ENCODE data around the gene DNAJB6. TPM values are rescaled to one million over a fixed set of nuclear protein-coding genes. Genes with fewer than 3 reads are reported as not detected.

The DNAJB6 gene
- total and polyA plus RNA-seq, 12 donors: 38.4 to 195 (median 80.4) TPM

DNA sequence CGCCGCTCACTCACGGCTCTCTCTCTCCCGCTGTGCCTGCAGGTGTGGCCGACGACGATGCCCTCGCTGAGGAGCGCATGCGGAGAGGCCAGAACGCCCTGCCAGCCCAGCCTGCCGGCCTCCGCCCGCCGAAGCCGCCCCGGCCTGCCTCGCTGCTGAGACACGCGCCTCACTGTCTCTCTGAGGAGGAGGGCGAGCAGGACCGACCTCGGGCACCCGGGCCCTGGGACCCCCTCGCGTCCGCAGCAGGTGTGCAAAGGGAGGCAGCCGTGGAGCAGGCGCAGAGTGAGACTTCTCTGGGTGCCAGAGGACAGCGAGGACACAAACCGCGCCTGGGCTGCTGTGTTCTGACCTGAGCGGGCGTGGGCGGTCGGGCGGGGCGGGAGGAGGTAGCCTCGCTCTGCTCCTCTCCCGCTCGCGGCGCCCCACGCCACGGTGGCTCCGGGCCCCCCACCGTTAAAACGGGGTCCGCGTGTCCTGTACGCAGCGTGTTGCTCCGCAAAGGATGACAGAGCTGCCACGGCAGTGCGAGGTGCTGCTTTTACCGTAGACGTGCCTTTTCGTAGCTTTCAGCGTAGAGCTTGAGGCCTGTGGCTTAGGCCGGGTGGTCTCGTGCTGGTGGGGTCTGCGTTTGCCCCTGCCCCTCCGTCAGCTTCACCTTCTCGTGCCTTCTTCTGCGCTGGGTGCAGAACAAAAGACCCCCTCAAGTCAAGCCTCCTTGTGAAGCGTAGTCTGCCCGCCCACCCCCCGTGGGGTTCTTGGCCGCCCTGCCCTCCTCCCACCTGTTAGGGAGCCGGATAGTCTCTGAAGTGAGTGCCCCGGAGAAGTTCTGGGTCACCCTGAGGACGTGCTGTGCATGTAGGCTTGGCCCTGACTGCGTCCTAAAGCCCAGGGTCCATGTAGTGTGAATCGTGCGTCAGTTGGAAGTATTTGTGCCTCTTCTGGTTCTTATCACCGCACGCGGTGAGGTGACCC lies 73.2 kb downstream of the DNAJB6 start:
- H3K9me3 ChIP-seq (replicated peaks in 1 of 3): no peaks in the 10 kb centered on the region
- no peak overlapping the region for H3K27ac ChIP-seq
- no peak for TF ChIP-seq POLR2A (IDR thresholded peaks at IDR 0.05)
- TF ChIP-seq, protein P1, sequence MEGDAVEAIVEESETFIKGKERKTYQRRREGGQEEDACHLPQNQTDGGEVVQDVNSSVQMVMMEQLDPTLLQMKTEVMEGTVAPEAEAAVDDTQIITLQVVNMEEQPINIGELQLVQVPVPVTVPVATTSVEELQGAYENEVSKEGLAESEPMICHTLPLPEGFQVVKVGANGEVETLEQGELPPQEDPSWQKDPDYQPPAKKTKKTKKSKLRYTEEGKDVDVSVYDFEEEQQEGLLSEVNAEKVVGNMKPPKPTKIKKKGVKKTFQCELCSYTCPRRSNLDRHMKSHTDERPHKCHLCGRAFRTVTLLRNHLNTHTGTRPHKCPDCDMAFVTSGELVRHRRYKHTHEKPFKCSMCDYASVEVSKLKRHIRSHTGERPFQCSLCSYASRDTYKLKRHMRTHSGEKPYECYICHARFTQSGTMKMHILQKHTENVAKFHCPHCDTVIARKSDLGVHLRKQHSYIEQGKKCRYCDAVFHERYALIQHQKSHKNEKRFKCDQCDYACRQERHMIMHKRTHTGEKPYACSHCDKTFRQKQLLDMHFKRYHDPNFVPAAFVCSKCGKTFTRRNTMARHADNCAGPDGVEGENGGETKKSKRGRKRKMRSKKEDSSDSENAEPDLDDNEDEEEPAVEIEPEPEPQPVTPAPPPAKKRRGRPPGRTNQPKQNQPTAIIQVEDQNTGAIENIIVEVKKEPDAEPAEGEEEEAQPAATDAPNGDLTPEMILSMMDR (IDR thresholded peaks at IDR 0.05): no peak
- H3K36me3 ChIP-seq (replicated peaks in 1 of 2): peaks cover 0 to 16% of the 10 kb centered on the region in 2 donors
- no peak for DNase-seq
- intact Hi-C loops (cut with DNase I): no loop called here
- H3K4me3 ChIP-seq: no peak overlapping the region
- WGBS, 4 donors: 95 to 98% (median 97%) methylated on average over 55 to 78 of the region's 78 CpGs
- peaks cover 4 to 13% of the 10 kb centered on the region in 2 donors for H3K4me1 ChIP-seq (replicated peaks in 1 of 2)
- H3K27me3 ChIP-seq: no peaks in the 10 kb centered on the region

DNA sequence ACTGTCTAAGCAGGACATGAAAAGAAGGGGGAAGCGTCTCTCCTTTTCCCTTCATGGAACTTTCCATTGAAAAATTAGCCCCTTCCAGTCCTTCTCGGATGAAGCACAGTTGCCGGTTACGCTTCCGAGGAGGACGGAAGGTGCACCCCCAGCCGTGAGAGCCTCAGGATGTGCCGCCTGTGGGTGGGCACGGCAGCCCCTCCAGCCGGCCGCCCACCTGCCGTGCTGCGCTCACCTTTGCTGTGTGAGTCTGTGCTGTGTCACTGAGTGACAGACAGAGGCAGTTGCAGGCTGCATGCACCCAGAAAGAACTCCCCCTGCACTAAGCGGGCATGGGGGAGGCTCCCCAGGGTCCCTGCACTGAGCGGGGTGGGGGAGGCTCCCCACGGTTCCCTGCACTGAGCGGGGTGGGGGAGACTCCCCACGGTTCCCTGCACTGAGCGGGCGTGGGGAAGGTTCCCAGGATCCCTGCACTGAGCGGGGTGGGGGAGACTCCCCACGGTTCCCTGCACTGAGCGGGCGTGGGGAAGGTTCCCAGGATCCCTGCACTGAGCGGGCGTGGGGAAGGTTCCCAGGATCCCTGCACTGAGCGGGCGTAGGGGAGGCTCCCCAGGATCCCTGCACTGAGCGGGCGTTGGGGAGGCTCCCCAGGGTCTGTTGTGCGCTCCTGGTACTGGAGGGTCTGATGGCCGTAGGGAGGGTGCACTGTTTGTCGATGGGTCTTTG lies 74.2 kb downstream of the DNAJB6 start:
- Histone ChIP-seq H3K27ac (no peak overlapping the region), H3K36me3 (replicated peaks in 1 of 2) (peaks cover 0 to 17% of the 10 kb centered on the region in 2 donors), H3K4me1 (replicated peaks in 1 of 2) (peaks cover 0 to 4% of the 10 kb centered on the region in 2 donors), H3K27me3 (no peaks in the 10 kb centered on the region), H3K4me3 (no peak overlapping the region), H3K9me3 (replicated peaks in 1 of 3) (no peaks in the 10 kb centered on the region)
- intact Hi-C loops (cut with DNase I): no loop called here
- no peak for TF ChIP-seq POLR2A (IDR thresholded peaks at IDR 0.05)
- TF ChIP-seq, protein P1 (IDR thresholded peaks at IDR 0.05): no peak
- 92 to 100% (median 96%) methylated on average over 1 to 33 of the region's 33 CpGs for WGBS, 4 donors
- no peak for DNase-seq

DNA sequence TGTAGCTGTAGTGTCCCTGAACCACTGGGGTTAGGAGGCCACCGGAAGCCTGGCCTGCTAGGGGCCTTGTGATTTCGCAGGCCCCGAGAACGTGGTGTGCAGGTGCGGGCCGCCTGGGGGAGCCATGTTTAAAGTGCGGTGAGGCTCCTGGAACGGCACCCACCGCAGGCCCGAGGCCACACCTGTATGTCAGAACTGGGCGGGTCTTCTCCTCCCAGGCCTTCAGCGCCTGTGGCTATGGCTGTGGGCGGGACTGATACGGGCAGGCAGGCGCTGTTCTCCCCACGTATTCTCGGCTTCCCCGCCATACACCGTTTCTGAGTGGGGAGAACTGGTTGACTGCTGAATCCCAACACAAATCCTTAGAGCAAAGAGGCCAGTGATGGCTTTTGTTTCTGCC lies 74.8 kb downstream of the DNAJB6 start:
- no peaks in the 10 kb centered on the region for H3K27me3 ChIP-seq
- DNase-seq: no peak
- no peaks in the 10 kb centered on the region for H3K4me1 ChIP-seq (replicated peaks in 1 of 2)
- WGBS, 4 donors: 82 to 91% (median 89%) methylated on average over 7 to 19 of the region's 19 CpGs
- no peaks in the 10 kb centered on the region for H3K9me3 ChIP-seq (replicated peaks in 1 of 3)
- TF ChIP-seq, protein P1 (IDR thresholded peaks at IDR 0.05): no peak
- TF ChIP-seq POLR2A (IDR thresholded peaks at IDR 0.05): no peak
- no peak overlapping the region for H3K4me3 ChIP-seq
- H3K27ac ChIP-seq: no peak overlapping the region
- peaks cover 0 to 23% of the 10 kb centered on the region in 2 donors for H3K36me3 ChIP-seq (replicated peaks in 1 of 2)
- intact Hi-C loops (cut with DNase I): no loop called here

GRCh38 chr7:157412021-157412443 lies 75.2 kb downstream of the DNAJB6 start:
- TF ChIP-seq, protein P1 (IDR thresholded peaks at IDR 0.05): no peak
- TF ChIP-seq POLR2A (IDR thresholded peaks at IDR 0.05): no peak
- H3K9me3 ChIP-seq (replicated peaks in 1 of 3): no peaks in the 10 kb centered on the region
- DNase-seq: no peak
- intact Hi-C loops (cut with DNase I): no loop called here
- H3K4me3 ChIP-seq: no peak overlapping the region
- H3K4me1 ChIP-seq (replicated peaks in 1 of 2): no peaks in the 10 kb centered on the region
- H3K27me3 ChIP-seq: no peaks in the 10 kb centered on the region
- H3K27ac ChIP-seq: no peak overlapping the region
- WGBS, 4 donors: 93 to 97% (median 95%) methylated on average over 9 to 11 of the region's 11 CpGs
- H3K36me3 ChIP-seq (replicated peaks in 1 of 2): peaks cover 0 to 28% of the 10 kb centered on the region in 2 donors
